PFSK-1 (cell line): ENCODE data around the gene JAKMIP1.

ENCODE experiments used
- FOXP2 ChIP-seq: optimal IDR thresholded peaks from 2 replicates; pipeline ENCODE3; 2011; ENCODE audit warnings: borderline replicate concordance, control low read depth, inconsistent platforms; ENCODE audit not compliant: insufficient read depth; ENCODE audit errors: extremely low read length, extremely low read depth
- POLR2AphosphoS5 ChIP-seq: IDR thresholded peaks from 2 replicates; pipeline ENCODE4 v1.6.1; 2012; ENCODE audit warnings: low read depth, mild to moderate bottlenecking, control low read depth, low read length, moderate library complexity
- SIN3A ChIP-seq: IDR thresholded peaks from 2 replicates; pipeline ENCODE4 v1.6.1; 2012; ENCODE audit warnings: mild to moderate bottlenecking, low read length, moderate library complexity, borderline replicate concordance; ENCODE audit not compliant: insufficient read depth
- TAF1 ChIP-seq: IDR thresholded peaks from 2 replicates; pipeline ENCODE4 v1.6.1; 2012; ENCODE audit warnings: low read length, control low read depth, borderline replicate concordance; ENCODE audit not compliant: insufficient read depth
- TF ChIP-seq, protein P1 (sequence below), 2 experiments: IDR thresholded peaks; 2 replicates each; pipeline versions ENCODE4 v1.6.1 to v1.8.0; 2011 to 2012; ENCODE audit warnings: low read depth in 2 of 2, low read length in 2 of 2, control low read depth in 1 of 2, inconsistent platforms in 1 of 2, mild to moderate bottlenecking in 1 of 2, moderate library complexity in 1 of 2; ENCODE audit not compliant: insufficient read depth in 1 of 2

JAKMIP1 gene

DNA sequence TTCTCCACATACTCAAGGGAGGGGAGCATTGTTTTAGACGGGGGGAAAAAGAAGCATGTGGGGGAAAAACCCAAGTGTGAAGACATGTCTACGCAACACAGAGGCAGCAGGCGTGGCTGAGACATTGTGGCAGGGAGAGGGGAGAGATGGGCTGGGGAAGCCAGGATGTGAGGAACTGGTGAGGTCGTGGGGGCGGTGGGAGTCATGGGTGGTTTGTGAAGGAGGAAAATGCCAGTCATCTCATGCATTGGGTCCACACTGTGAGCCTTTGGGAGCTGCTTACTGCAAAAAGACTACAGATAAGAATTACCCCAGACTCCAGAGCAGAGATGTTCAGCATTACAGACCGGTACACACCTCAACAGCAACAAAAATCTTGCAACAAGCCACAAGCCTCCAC lies 2.1 kb downstream of the JAKMIP1 start:
- TF ChIP-seq, protein P1, sequence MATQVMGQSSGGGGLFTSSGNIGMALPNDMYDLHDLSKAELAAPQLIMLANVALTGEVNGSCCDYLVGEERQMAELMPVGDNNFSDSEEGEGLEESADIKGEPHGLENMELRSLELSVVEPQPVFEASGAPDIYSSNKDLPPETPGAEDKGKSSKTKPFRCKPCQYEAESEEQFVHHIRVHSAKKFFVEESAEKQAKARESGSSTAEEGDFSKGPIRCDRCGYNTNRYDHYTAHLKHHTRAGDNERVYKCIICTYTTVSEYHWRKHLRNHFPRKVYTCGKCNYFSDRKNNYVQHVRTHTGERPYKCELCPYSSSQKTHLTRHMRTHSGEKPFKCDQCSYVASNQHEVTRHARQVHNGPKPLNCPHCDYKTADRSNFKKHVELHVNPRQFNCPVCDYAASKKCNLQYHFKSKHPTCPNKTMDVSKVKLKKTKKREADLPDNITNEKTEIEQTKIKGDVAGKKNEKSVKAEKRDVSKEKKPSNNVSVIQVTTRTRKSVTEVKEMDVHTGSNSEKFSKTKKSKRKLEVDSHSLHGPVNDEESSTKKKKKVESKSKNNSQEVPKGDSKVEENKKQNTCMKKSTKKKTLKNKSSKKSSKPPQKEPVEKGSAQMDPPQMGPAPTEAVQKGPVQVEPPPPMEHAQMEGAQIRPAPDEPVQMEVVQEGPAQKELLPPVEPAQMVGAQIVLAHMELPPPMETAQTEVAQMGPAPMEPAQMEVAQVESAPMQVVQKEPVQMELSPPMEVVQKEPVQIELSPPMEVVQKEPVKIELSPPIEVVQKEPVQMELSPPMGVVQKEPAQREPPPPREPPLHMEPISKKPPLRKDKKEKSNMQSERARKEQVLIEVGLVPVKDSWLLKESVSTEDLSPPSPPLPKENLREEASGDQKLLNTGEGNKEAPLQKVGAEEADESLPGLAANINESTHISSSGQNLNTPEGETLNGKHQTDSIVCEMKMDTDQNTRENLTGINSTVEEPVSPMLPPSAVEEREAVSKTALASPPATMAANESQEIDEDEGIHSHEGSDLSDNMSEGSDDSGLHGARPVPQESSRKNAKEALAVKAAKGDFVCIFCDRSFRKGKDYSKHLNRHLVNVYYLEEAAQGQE (IDR thresholded peaks at IDR 0.05; ENCODE audit: insufficient read depth in 1 of 2, low read depth in 2 of 2, low read length in 2 of 2): no peak
- no peak for TF ChIP-seq TAF1
- TF ChIP-seq FOXP2: no peak
- TF ChIP-seq SIN3A: no peak
- no peak for TF ChIP-seq POLR2AphosphoS5

DNA sequence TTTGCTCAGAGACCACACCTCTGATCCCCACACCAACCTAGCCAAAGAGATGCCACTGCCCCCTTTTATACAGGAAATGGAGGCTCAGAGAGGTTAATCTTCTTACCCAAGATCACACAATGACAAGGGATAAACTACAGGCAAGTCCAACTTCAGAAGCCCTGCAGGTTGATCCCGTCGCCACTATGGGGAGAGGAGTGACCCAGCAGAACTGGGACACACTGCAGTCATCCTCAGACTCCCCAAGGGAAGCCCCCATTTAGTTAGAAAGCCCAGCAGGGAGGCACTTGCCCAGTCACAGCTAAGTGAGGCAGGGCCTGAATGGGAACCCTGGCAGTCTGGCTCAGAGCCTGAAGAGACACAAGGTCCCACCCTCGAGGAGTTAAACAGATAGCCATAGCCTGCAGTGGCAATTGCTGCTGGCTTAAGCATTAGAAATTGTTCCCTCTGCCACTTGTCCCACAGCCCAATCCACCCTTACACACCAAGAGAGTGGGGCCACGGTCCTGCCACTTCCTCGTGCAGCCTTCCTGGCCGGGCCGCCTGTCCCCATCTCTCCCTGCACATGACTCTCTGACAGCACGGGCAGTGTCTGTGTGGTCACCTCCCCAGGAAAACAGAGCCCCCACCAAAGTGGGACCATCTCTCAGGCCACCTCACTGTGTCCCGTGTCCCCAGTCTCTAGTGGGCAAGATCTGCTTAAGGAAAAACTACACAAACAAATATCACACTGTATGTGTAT lies 2.7 kb downstream of the JAKMIP1 start:
- no peak for TF ChIP-seq TAF1
- TF ChIP-seq FOXP2: no peak
- TF ChIP-seq SIN3A: no peak
- TF ChIP-seq POLR2AphosphoS5: no peak
- TF ChIP-seq, protein P1 (IDR thresholded peaks at IDR 0.05; ENCODE audit: insufficient read depth in 1 of 2, low read depth in 2 of 2, low read length in 2 of 2): no peak

DNA sequence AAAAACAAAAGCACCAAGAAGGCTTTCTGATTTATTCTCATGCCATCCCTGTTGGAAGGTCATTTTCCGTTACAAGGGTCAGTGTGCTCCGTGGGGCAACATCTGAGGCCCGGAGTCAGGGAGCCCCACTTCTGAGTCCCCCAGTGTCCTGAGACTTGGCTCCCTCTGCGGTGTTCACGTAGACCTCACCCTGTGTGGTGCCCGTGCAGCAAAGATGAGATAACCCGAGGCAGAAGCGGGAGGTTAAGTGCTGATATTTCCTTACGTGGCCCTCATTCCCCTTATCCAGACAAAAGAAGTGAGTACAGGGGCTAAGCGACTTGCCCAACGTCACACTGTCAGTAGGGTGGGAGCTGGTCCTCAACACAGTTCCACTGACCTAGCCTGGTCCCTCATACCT lies 3.5 kb downstream of the JAKMIP1 start:
- TF ChIP-seq FOXP2 (no peak), POLR2AphosphoS5 (no peak), TAF1 (no peak), SIN3A (no peak)
- TF ChIP-seq, protein P1 (IDR thresholded peaks at IDR 0.05; ENCODE audit: insufficient read depth in 1 of 2, low read depth in 2 of 2, low read length in 2 of 2): no peak

DNA sequence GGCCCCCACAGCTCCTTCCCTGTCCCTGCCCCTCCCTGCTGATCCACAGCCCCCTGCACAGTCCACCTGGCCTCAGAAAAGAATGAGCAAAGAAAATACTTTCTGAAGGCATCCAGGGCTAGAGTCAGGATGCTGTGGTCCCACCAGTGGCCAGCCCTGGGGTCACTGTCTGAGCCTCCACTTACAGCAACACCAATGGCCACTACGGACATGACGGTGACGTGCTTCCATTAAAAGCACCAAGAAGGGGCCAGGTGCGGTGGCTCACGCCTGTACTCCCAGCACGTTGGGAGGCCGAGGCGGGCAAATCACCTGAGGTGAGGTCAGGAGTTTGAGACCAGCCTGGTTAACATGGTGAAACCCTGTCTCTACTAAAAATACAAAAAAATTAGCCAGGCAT lies 4.0 kb downstream of the JAKMIP1 start:
- TF ChIP-seq POLR2AphosphoS5 (no peak), FOXP2 (no peak), SIN3A (no peak), TAF1 (no peak)

DNA sequence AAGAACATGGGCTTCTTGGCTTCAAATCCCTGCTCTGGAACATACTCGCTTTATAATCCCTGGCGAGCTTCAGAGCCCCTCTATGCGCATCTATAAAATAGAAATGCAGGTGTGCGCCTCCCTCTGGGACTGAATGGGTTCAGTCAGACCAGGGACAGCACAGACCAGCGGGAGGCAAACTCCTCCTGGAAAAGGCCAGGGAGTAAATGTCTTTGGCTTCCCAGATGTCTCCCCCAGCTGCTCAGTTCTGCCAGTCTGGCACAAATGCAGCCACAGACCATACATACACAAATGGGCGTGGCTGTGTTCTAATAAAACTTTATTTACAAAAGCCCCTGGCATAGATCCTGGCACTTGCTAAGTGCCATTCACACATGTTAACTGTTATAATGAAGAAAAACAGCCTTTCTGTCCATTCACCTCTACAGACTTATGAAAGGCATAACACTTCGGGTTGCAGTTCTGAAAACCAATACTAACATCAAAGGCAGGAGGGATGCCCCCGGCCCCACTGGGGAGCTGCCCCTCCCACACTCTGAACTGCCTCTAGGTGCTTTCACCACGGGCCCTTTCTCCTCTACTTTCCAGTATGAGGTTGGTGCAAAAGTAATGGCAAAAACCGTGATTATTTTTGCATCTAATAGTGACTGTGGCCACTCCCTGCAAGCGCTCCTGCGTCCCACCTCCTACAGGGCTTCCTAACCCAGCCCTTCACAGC lies 4.6 kb downstream of the JAKMIP1 start:
- TF ChIP-seq SIN3A (no peak), POLR2AphosphoS5 (no peak), TAF1 (no peak), FOXP2 (no peak)
- TF ChIP-seq, protein P1 (IDR thresholded peaks at IDR 0.05; ENCODE audit: insufficient read depth in 1 of 2, low read depth in 2 of 2, low read length in 2 of 2): no peak
